Measurements from ENCODE around the gene NUBPL.
"Not testable (repeated sequence)": the region's sequence is repeated elsewhere in the genome, so short reads cannot be mapped to it uniquely, and the experiment has no call there.

NUBPL gene

GRCh38 chr14:31788340-31788739 is 227.1 kb downstream of the NUBPL start:
- TF ChIP-seq, protein P1, sequence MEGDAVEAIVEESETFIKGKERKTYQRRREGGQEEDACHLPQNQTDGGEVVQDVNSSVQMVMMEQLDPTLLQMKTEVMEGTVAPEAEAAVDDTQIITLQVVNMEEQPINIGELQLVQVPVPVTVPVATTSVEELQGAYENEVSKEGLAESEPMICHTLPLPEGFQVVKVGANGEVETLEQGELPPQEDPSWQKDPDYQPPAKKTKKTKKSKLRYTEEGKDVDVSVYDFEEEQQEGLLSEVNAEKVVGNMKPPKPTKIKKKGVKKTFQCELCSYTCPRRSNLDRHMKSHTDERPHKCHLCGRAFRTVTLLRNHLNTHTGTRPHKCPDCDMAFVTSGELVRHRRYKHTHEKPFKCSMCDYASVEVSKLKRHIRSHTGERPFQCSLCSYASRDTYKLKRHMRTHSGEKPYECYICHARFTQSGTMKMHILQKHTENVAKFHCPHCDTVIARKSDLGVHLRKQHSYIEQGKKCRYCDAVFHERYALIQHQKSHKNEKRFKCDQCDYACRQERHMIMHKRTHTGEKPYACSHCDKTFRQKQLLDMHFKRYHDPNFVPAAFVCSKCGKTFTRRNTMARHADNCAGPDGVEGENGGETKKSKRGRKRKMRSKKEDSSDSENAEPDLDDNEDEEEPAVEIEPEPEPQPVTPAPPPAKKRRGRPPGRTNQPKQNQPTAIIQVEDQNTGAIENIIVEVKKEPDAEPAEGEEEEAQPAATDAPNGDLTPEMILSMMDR (IDR thresholded peaks at IDR 0.05; ENCODE audit: insufficient read depth, low read length, poor library complexity, severe bottlenecking), result no peak
- H3K36me3 ChIP-seq (ENCODE audit: control insufficient read depth, insufficient read depth, low read length), result no peaks in the 10 kb centered on the region
- H3K27me3 ChIP-seq (replicated peaks; ENCODE audit: control insufficient read depth, insufficient read depth, low read length), result no peaks in the 10 kb centered on the region
- no peak overlapping the region for H3K4me3 ChIP-seq (replicated peaks; ENCODE audit: low read depth, low read length)
- no peak for DNase-seq (ENCODE audit: extremely low read depth, insufficient read length)

GRCh38 chr14:31792726-31793125 is 231.5 kb downstream of the NUBPL start:
- no peaks in the 10 kb centered on the region for H3K27me3 ChIP-seq (replicated peaks; ENCODE audit: control insufficient read depth, insufficient read depth, low read length)
- TF ChIP-seq, protein P1 (IDR thresholded peaks at IDR 0.05; ENCODE audit: insufficient read depth, low read length, poor library complexity, severe bottlenecking), result no peak
- no peak for DNase-seq (ENCODE audit: extremely low read depth, insufficient read length)

GRCh38 chr14:31797946-31798345 is 236.7 kb downstream of the NUBPL start:
- H3K4me3 ChIP-seq (replicated peaks; ENCODE audit: low read depth, low read length); H3K36me3 ChIP-seq (ENCODE audit: control insufficient read depth, insufficient read depth, low read length); DNase-seq (ENCODE audit: extremely low read depth, insufficient read length); H3K27me3 ChIP-seq (replicated peaks; ENCODE audit: control insufficient read depth, insufficient read depth, low read length): not testable (repeated sequence)

More at GRCh38 chr14:31792726-31793125, 231.5 kb downstream of the NUBPL start:
- no peak overlapping the region for H3K4me3 ChIP-seq (replicated peaks; ENCODE audit: low read depth, low read length)
- H3K36me3 ChIP-seq (ENCODE audit: control insufficient read depth, insufficient read depth, low read length), result no peaks in the 10 kb centered on the region

DNA sequence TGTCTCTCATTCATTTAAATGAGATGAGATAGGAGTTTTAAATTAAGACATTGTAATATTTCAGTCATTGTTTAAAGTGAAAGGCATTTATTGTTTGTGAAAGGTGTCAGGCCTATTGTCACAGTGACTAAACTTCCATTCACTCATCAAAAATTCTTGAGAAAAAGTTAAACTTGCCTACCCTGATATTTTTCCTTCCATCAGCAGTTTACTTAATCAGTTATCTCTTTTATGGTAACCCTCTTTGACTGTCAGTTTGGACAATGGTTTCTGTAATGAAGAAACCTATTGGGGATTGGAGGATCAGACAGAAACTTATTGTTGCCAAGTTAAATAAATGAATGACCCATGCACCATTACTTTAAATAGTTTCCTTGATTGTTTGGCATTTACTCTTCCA is 241.6 kb downstream of the NUBPL start:
- TF ChIP-seq, protein P1 (IDR thresholded peaks at IDR 0.05; ENCODE audit: insufficient read depth, low read length, poor library complexity, severe bottlenecking), result no peak
- no peak overlapping the region for H3K4me3 ChIP-seq (replicated peaks; ENCODE audit: low read depth, low read length)
- no peaks in the 10 kb centered on the region for H3K27me3 ChIP-seq (replicated peaks; ENCODE audit: control insufficient read depth, insufficient read depth, low read length)
- DNase-seq (ENCODE audit: extremely low read depth, insufficient read length), result no peak
- H3K36me3 ChIP-seq (ENCODE audit: control insufficient read depth, insufficient read depth, low read length), result no peaks in the 10 kb centered on the region

- DNase-seq (ENCODE audit: extremely low read depth, insufficient read length), result no peak
- H3K27me3 ChIP-seq (replicated peaks; ENCODE audit: control insufficient read depth, insufficient read depth, low read length), result no peaks in the 10 kb centered on the region
- TF ChIP-seq, protein P1 (IDR thresholded peaks at IDR 0.05; ENCODE audit: insufficient read depth, low read length, poor library complexity, severe bottlenecking), result no peak
- no peaks in the 10 kb centered on the region for H3K36me3 ChIP-seq (ENCODE audit: control insufficient read depth, insufficient read depth, low read length)
- H3K4me3 ChIP-seq (replicated peaks; ENCODE audit: low read depth, low read length), result no peak overlapping the region
Observed at GRCh38 chr14:31806249-31806648, 245.0 kb downstream of the NUBPL start.

GRCh38 chr14:31811693-31812628 is 250.8 kb downstream of the NUBPL start:
- H3K36me3 ChIP-seq (ENCODE audit: control insufficient read depth, insufficient read depth, low read length); H3K4me3 ChIP-seq (replicated peaks; ENCODE audit: low read depth, low read length); H3K27me3 ChIP-seq (replicated peaks; ENCODE audit: control insufficient read depth, insufficient read depth, low read length); DNase-seq (ENCODE audit: extremely low read depth, insufficient read length): not testable (repeated sequence)

GRCh38 chr14:31813724-31814490 is 252.7 kb downstream of the NUBPL start:
- H3K36me3 ChIP-seq (ENCODE audit: control insufficient read depth, insufficient read depth, low read length); H3K4me3 ChIP-seq (replicated peaks; ENCODE audit: low read depth, low read length); H3K27me3 ChIP-seq (replicated peaks; ENCODE audit: control insufficient read depth, insufficient read depth, low read length); DNase-seq (ENCODE audit: extremely low read depth, insufficient read length): not testable (repeated sequence)
